Measurements from ENCODE around the gene B3GALT4.

The B3GALT4 gene

GRCh38 chr6:33315793-33316602 is 39.1 kb downstream of the B3GALT4 start:
- no peak for DNase-seq

GRCh38 chr6:33316603-33317418 is 39.9 kb downstream of the B3GALT4 start:
- DNase-seq, result no peak

- no peak for DNase-seq
Measured at GRCh38 chr6:33317419-33317668, 40.4 kb downstream of the B3GALT4 start.

- DNase-seq, result peak; percentile 90 to 98 (median 94)
Measured at GRCh38 chr6:33317669-33318425, 40.9 kb downstream of the B3GALT4 start, which contains the start of gene ZBTB22. Gene ZBTB22, minus strand, starts transcription at chr6:33317744. Its CDS starts 828 bp downstream, at chr6:33316916.

- DNase-seq, result no peak
Measured at GRCh38 chr6:33318426-33319073, 41.6 kb downstream of the B3GALT4 start.

GRCh38 chr6:33319939-33320314 is 43.0 kb downstream of the B3GALT4 start:
- DNase-seq, result no peak

- no peak for DNase-seq
Measured at GRCh38 chr6:33320315-33321181, 43.6 kb downstream of the B3GALT4 start.

GRCh38 chr6:33321227-33321626 is 44.3 kb downstream of the B3GALT4 start:
- DNase-seq, result no peak

GRCh38 chr6:33323623-33323948 is 46.7 kb downstream of the B3GALT4 start:
- DNase-seq, result no peak

GRCh38 chr6:33324125-33324524 is 47.2 kb downstream of the B3GALT4 start:
- DNase-seq, result no peak

Data from T-helper 1 cell (primary cell).